AG04450 (cell line): ENCODE data around the gene AGMO. TPM values are rescaled to one million over a fixed set of nuclear protein-coding genes. Genes with fewer than 3 reads are reported as not detected.

Experiments used
- CTCF ChIA-PET: fragments of 300-600, 350-600 bp; formaldehyde crosslinking; extraction: SDS; loops from one replicate; lab custom pipeline; 2022; ENCODE audit warnings: antibody characterized with exemption, inconsistent platforms; lab: Charles Lee
- POLR2A ChIA-PET: fragments of 350-600 bp; formaldehyde crosslinking; extraction: SDS; loops from one replicate; lab custom pipeline; 2021; ENCODE audit warnings: antibody characterized with exemption, inconsistent platforms; lab: Yijun Ruan, JAX
- DNase-seq: peaks from one replicate; pipeline ENCODE4 v3.0.0-alpha.2; 2011; ENCODE audit warnings: low read depth, low spot score
- H3K27ac ChIP-seq: one replicate; pipeline ENCODE4 v1.5.1; 2012; ENCODE audit warnings: low read depth, low read length, control low read depth
- H3K27me3 ChIP-seq: one replicate; pipeline ENCODE4 v1.6.0; 2012; ENCODE audit warnings: low read length; ENCODE audit not compliant: control insufficient read depth, insufficient read depth
- H3K4me3 ChIP-seq: 2 replicates; pipeline ENCODE4 v1.5.1; 2011; ENCODE audit warnings: mild to moderate bottlenecking, low read depth, low read length, control low read depth
- H3K9me3 ChIP-seq: 2 replicates; pipeline ENCODE4 v1.5.1; 2012; ENCODE audit warnings: low read length; ENCODE audit not compliant: control insufficient read depth, insufficient read depth
- polyA plus RNA-seq: library from polyadenylated mRNA; depleted of rRNA; stranded (reverse); fragments of >200 nt; gene quantifications from 2 replicates; pipeline ENCODE4 v1.2.3, GENCODE V29; 2011
- TF ChIP-seq, protein P1 (sequence below): IDR thresholded peaks from 2 replicates; pipeline ENCODE4 v1.5.1; 2011; ENCODE audit warnings: low read depth, low read length, control low read depth, inconsistent platforms

Gene AGMO
- polyA plus RNA-seq, 1 experiment: 0.10 TPM

DNA sequence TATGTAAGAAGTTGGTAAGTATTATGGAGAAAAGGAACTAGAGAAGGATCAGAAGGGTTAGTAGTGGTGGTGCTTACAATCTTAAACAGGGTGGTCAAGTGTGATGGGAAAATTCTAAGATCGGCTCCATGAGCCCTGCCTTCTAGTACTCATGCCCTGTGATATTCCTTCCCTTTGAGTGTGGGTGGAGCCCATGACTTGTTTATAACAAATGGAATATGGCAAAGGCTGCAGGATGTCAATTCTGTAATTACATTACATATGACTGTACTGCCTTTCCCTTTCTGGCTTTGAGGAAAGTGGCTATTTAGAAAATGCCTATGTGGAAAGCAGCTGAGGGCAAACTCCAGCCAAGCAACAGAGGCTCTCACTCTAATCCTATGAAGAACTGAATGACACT, 309.6 kb downstream of the AGMO start:
- Histone ChIP-seq H3K4me3 (no peak overlapping the region), H3K27me3 (no peaks in the 10 kb centered on the region), H3K9me3 (no peaks in the 10 kb centered on the region), H3K27ac (no peak overlapping the region)
- DNase-seq: no peak
- CTCF ChIA-PET: no interaction called here
- POLR2A ChIA-PET: no interaction called here
- TF ChIP-seq, protein P1, sequence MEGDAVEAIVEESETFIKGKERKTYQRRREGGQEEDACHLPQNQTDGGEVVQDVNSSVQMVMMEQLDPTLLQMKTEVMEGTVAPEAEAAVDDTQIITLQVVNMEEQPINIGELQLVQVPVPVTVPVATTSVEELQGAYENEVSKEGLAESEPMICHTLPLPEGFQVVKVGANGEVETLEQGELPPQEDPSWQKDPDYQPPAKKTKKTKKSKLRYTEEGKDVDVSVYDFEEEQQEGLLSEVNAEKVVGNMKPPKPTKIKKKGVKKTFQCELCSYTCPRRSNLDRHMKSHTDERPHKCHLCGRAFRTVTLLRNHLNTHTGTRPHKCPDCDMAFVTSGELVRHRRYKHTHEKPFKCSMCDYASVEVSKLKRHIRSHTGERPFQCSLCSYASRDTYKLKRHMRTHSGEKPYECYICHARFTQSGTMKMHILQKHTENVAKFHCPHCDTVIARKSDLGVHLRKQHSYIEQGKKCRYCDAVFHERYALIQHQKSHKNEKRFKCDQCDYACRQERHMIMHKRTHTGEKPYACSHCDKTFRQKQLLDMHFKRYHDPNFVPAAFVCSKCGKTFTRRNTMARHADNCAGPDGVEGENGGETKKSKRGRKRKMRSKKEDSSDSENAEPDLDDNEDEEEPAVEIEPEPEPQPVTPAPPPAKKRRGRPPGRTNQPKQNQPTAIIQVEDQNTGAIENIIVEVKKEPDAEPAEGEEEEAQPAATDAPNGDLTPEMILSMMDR: no peak

DNA sequence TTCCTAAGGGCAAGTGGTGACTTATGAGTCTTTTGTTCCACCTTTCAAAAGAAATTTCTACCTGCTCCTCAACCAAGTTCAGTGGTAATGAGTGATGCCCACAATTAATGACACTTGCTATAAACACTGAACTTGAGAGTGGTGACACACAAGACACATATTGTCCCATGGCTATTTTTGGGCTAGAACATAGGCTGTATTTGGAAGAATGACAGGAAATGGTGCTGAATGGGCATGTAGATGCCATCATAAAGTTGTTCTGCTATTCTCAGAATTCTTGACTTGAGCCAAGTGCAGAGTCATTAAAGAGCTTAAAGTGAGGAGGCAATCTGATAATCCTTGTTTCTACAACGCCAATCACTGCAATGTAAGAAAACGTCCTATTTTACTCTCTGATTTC, 313.3 kb downstream of the AGMO start:
- DNase-seq: no peak
- no peak overlapping the region for H3K27ac ChIP-seq
- no peak overlapping the region for H3K4me3 ChIP-seq
- ChIA-PET CTCF (no interaction called here), POLR2A (no interaction called here)
- H3K27me3 ChIP-seq: no peaks in the 10 kb centered on the region
- H3K9me3 ChIP-seq: no peaks in the 10 kb centered on the region
- TF ChIP-seq, protein P1: no peak

DNA sequence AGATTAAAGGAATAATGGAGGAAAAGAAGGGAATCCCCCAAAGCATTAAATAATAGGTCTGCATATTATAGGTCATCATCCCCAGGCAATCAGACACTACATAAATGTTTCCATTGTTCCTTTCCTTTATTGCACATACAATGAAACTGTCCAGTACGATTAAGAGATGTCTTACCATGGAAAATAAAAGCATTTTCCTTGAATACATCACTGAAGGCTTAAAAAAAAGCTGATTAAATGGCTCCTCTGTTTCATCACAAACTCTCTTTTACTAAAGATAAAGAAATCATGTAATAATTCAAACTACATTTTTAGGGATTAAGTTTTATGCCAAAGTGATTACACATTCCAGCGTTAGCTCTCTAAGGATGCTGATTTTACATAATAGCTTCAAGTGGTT, 316.0 kb downstream of the AGMO start:
- ChIA-PET CTCF (no interaction called here), POLR2A (no interaction called here)
- no peak for DNase-seq
- Histone ChIP-seq H3K4me3 (no peak overlapping the region), H3K27ac (no peak overlapping the region), H3K9me3 (no peaks in the 10 kb centered on the region), H3K27me3 (no peaks in the 10 kb centered on the region)
- TF ChIP-seq, protein P1: no peak

DNA sequence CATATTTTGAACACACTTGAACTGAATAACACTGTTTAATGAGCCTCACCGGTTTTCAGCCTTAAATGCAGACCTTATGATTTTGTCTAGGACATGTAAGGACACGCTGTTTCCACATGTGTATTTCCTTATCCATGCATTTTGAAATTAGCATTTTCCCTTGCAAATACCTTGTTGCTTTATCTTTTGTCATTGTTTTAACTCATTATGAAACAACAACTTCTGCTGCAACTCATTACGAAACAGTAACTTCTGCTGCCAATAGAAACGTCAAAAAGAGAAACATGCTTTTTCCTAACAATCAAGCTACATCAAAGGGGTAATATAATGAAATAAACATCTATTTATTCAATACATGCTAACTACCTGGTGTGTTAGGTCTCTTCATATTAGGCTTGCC, 322.0 kb downstream of the AGMO start:
- ChIA-PET POLR2A (no interaction called here), CTCF (no interaction called here)
- Histone ChIP-seq H3K4me3 (no peak overlapping the region), H3K27ac (no peak overlapping the region), H3K27me3 (no peaks in the 10 kb centered on the region), H3K9me3 (no peaks in the 10 kb centered on the region)
- DNase-seq: no peak
- TF ChIP-seq, protein P1: no peak

DNA sequence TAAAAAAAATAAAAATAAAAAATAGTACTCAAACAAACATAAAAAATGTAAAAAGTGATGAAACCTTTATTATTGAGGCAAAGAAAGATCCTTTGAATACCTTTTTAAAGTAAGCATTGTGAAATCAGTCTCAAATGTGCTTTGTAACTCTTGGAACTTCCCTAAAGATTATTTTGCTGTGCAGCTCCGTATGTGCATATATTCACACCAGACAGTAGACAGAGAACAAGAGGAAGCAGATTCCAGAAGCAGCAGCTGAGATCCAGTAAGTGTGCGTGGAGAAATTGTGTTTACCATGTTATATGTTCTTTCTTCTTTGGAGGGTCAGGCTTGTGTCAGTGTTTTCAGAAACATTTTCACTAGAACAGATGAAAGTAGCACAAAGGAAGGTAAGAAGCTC, 324.9 kb downstream of the AGMO start:
- no peaks in the 10 kb centered on the region for H3K9me3 ChIP-seq
- no peak overlapping the region for H3K4me3 ChIP-seq
- H3K27me3 ChIP-seq: no peaks in the 10 kb centered on the region
- H3K27ac ChIP-seq: no peak overlapping the region
- POLR2A ChIA-PET: no interaction called here
- TF ChIP-seq, protein P1: no peak
- CTCF ChIA-PET: no interaction called here
- DNase-seq: no peak
